DND-41 (cell line): ENCODE data around the gene DACH1.

Experiments used
- EZH2 ChIP-seq: IDR thresholded peaks from 3 replicates; pipeline ENCODE4 v1.6.1; 2012; ENCODE audit warnings: borderline replicate concordance, low read depth, mild to moderate bottlenecking, moderate library complexity, low read length, inconsistent platforms; ENCODE audit not compliant: severe bottlenecking
- TF ChIP-seq, protein P1 (sequence below): IDR thresholded peaks from 2 replicates; pipeline ENCODE4 v1.5.1; 2012; ENCODE audit warnings: borderline replicate concordance, low read length, moderate library complexity, mild to moderate bottlenecking; ENCODE audit not compliant: poor library complexity, severe bottlenecking; ENCODE audit errors: extremely low read depth

DNA sequence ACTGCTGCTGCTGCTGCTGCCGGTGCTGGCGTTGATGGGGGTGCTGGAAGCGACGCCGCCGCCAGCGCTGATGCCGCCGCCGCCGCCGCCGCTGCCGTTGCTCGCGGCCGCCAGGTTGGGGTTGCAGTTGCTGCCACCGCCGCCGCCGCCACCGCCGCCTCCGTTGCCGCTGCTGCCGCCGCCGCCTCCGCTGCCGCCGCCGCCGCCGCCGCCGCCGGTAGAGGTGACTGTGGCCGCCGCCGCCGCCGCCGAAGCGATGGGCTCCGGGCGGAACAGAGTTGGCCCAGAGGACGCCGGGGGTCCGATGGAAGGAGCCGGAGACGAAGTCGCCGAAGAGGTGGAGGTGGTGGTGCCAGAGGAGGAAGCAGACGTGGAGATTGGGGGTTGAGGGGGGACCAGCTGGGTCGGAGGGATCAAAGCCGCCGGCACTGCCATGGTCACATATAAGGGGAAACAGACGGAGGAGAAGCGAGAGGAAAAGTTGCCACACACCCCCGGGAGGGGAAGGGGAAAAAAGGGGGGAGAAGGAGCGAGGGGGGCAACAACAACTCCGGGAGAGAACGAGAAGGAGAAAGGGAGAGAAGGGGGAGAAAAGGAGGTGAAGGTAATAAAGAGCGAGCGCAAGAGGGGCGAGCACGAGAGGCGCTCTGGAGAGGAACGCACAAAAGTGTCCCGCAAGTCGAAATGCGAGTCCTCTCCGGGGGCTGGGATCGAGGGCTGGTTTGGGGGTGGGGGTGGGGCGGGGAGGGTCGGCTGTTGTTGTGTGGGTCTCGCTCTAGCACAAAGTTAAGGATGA lies 471 bp downstream of the DACH1 start:
- TF ChIP-seq, protein P1, sequence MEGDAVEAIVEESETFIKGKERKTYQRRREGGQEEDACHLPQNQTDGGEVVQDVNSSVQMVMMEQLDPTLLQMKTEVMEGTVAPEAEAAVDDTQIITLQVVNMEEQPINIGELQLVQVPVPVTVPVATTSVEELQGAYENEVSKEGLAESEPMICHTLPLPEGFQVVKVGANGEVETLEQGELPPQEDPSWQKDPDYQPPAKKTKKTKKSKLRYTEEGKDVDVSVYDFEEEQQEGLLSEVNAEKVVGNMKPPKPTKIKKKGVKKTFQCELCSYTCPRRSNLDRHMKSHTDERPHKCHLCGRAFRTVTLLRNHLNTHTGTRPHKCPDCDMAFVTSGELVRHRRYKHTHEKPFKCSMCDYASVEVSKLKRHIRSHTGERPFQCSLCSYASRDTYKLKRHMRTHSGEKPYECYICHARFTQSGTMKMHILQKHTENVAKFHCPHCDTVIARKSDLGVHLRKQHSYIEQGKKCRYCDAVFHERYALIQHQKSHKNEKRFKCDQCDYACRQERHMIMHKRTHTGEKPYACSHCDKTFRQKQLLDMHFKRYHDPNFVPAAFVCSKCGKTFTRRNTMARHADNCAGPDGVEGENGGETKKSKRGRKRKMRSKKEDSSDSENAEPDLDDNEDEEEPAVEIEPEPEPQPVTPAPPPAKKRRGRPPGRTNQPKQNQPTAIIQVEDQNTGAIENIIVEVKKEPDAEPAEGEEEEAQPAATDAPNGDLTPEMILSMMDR, result no peak
- TF ChIP-seq EZH2, result no peak
